ENCODE results near the gene HDAC4.
A peak's percentile ranks its signal among the peaks of the same experiment; 100 is the strongest.

DNA sequence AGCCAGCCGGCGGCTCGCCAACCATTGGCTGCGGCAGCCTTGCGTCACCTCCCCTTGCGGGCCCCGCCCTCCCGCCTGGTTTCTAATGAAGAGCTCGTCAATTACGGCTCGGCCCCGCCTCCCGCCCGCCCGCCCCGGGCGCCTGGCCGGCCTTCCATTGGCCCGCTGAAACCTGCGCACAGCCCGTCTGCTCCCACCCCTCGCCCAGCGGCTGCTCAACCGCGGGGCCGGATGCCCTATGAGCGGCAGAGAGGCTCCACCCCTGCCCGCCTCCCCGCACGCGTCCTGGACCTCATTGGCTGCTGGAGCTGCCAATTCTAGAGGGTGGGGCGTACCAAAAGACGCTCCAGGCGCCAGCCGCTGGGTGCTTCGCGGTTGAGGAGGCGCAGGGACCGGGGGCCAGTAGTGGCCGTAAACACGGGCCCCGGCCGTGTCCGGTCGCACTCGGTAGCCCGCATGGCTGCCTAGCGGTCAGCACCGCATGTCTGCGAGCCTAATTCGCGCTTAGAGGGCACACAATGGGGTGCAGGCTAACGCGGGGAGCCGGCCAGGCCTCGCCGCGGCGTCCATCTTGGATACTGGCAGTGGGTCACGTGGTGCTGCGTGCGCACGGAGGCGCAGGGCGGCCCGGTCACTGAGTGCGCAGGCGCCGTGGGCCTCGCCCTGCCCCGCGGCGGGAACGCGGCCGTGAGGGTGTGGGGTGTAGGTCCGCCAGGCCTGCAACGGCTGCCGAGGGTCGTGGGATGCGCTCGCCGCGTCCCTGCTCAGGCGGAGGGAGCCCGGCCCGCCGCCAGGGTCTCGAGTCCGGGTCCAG, 454 bp upstream of the HDAC4 start:
- TF ChIP-seq YY1 (tag by site-specific recombination; IDR thresholded peaks at IDR 0.05) (peak; percentile 98), ZNF747 (tag by site-specific recombination; IDR thresholded peaks at IDR 0.05) (no peak), MZF1 (tag by site-specific recombination; IDR thresholded peaks at IDR 0.05; ENCODE audit: borderline replicate concordance) (no peak), ZNF530 (tag by site-specific recombination; IDR thresholded peaks at IDR 0.05; ENCODE audit: low read depth) (no peak), ZNF596 (tag by site-specific recombination; IDR thresholded peaks at IDR 0.05) (no peak), ZNF76 (tag by site-specific recombination; IDR thresholded peaks at IDR 0.05; ENCODE audit: borderline replicate concordance, low read depth) (peak; percentile 88; the same call in 1 of the 2 replicates), ZNF791 (tag by site-specific recombination; IDR thresholded peaks at IDR 0.05) (no peak)
- TF ChIP-seq, protein P1, sequence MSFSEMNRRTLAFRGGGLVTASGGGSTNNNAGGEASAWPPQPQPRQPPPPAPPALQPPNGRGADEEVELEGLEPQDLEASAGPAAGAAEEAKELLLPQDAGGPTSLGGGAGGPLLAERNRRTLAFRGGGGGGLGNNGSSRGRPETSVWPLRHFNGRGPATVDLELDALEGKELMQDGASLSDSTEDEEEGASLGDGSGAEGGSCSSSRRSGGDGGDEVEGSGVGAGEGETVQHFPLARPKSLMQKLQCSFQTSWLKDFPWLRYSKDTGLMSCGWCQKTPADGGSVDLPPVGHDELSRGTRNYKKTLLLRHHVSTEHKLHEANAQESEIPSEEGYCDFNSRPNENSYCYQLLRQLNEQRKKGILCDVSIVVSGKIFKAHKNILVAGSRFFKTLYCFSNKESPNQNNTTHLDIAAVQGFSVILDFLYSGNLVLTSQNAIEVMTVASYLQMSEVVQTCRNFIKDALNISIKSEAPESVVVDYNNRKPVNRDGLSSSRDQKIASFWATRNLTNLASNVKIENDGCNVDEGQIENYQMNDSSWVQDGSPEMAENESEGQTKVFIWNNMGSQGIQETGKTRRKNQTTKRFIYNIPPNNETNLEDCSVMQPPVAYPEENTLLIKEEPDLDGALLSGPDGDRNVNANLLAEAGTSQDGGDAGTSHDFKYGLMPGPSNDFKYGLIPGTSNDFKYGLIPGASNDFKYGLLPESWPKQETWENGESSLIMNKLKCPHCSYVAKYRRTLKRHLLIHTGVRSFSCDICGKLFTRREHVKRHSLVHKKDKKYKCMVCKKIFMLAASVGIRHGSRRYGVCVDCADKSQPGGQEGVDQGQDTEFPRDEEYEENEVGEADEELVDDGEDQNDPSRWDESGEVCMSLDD (tag by site-specific recombination; IDR thresholded peaks at IDR 0.05) = peak; percentile 73; the same call in 1 of the 2 replicates
- TF ChIP-seq, protein P2, sequence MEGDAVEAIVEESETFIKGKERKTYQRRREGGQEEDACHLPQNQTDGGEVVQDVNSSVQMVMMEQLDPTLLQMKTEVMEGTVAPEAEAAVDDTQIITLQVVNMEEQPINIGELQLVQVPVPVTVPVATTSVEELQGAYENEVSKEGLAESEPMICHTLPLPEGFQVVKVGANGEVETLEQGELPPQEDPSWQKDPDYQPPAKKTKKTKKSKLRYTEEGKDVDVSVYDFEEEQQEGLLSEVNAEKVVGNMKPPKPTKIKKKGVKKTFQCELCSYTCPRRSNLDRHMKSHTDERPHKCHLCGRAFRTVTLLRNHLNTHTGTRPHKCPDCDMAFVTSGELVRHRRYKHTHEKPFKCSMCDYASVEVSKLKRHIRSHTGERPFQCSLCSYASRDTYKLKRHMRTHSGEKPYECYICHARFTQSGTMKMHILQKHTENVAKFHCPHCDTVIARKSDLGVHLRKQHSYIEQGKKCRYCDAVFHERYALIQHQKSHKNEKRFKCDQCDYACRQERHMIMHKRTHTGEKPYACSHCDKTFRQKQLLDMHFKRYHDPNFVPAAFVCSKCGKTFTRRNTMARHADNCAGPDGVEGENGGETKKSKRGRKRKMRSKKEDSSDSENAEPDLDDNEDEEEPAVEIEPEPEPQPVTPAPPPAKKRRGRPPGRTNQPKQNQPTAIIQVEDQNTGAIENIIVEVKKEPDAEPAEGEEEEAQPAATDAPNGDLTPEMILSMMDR (tag by site-specific recombination; IDR thresholded peaks at IDR 0.05) = peak; percentile 26; the same call in 1 of the 2 replicates
- TF ChIP-seq, protein P3, sequence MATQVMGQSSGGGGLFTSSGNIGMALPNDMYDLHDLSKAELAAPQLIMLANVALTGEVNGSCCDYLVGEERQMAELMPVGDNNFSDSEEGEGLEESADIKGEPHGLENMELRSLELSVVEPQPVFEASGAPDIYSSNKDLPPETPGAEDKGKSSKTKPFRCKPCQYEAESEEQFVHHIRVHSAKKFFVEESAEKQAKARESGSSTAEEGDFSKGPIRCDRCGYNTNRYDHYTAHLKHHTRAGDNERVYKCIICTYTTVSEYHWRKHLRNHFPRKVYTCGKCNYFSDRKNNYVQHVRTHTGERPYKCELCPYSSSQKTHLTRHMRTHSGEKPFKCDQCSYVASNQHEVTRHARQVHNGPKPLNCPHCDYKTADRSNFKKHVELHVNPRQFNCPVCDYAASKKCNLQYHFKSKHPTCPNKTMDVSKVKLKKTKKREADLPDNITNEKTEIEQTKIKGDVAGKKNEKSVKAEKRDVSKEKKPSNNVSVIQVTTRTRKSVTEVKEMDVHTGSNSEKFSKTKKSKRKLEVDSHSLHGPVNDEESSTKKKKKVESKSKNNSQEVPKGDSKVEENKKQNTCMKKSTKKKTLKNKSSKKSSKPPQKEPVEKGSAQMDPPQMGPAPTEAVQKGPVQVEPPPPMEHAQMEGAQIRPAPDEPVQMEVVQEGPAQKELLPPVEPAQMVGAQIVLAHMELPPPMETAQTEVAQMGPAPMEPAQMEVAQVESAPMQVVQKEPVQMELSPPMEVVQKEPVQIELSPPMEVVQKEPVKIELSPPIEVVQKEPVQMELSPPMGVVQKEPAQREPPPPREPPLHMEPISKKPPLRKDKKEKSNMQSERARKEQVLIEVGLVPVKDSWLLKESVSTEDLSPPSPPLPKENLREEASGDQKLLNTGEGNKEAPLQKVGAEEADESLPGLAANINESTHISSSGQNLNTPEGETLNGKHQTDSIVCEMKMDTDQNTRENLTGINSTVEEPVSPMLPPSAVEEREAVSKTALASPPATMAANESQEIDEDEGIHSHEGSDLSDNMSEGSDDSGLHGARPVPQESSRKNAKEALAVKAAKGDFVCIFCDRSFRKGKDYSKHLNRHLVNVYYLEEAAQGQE (tag by site-specific recombination; IDR thresholded peaks at IDR 0.05) = no peak
- TF ChIP-seq, protein P4, sequence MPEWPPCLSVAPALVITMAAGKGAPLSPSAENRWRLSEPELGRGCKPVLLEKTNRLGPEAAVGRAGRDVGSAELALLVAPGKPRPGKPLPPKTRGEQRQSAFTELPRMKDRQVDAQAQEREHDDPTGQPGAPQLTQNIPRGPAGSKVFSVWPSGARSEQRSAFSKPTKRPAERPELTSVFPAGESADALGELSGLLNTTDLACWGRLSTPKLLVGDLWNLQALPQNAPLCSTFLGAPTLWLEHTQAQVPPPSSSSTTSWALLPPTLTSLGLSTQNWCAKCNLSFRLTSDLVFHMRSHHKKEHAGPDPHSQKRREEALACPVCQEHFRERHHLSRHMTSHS (tag by site-specific recombination; IDR thresholded peaks at IDR 0.05) = no peak
- TF ChIP-seq, protein P5, sequence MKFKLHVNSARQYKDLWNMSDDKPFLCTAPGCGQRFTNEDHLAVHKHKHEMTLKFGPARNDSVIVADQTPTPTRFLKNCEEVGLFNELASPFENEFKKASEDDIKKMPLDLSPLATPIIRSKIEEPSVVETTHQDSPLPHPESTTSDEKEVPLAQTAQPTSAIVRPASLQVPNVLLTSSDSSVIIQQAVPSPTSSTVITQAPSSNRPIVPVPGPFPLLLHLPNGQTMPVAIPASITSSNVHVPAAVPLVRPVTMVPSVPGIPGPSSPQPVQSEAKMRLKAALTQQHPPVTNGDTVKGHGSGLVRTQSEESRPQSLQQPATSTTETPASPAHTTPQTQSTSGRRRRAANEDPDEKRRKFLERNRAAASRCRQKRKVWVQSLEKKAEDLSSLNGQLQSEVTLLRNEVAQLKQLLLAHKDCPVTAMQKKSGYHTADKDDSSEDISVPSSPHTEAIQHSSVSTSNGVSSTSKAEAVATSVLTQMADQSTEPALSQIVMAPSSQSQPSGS (tag by site-specific recombination; IDR thresholded peaks at IDR 0.05; ENCODE audit: low read depth) = no peak
- TF ChIP-seq, protein P6, sequence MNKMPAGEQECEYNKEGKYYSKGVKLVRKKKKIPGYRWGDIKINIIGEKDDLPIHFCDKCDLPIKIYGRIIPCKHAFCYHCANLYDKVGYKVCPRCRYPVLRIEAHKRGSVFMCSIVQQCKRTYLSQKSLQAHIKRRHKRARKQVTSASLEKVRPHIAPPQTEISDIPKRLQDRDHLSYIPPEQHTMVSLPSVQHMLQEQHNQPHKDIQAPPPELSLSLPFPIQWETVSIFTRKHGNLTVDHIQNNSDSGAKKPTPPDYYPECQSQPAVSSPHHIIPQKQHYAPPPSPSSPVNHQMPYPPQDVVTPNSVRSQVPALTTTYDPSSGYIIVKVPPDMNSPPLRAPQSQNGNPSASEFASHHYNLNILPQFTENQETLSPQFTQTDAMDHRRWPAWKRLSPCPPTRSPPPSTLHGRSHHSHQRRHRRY (tag by site-specific recombination; IDR thresholded peaks at IDR 0.05) = no peak
